ENCODE data around the gene ADAM22.

The ADAM22 gene

GRCh38 chr7:88202278-88202677, 268.2 kb downstream of the ADAM22 start:
- Mint-ChIP-seq H3K4me3 (no peak overlapping the region), H3K27ac (no peak overlapping the region), H3K9me3 (no peaks in the 10 kb centered on the region), H3K36me3 (peaks cover 25% of the 10 kb centered on the region), H3K4me1 (no peaks in the 10 kb centered on the region), H3K27me3 (no peaks in the 10 kb centered on the region)
- DNase-seq (ENCODE audit: low spot score in 2 of 2), result no peak
- no peak for ATAC-seq (ENCODE audit: low read depth)

GRCh38 chr7:88202799-88203198, 268.7 kb downstream of the ADAM22 start:
- Mint-ChIP-seq H3K27ac (peak overlapping the region; percentile 7), H3K27me3 (no peaks in the 10 kb centered on the region), H3K9me3 (no peaks in the 10 kb centered on the region), H3K4me3 (no peak overlapping the region), H3K36me3 (peaks cover 26% of the 10 kb centered on the region), H3K4me1 (no peaks in the 10 kb centered on the region)
- DNase-seq (ENCODE audit: low spot score in 2 of 2), result no peak
- ATAC-seq (ENCODE audit: low read depth), result no peak

- Mint-ChIP-seq H3K4me1 (no peaks in the 10 kb centered on the region), H3K36me3 (peaks cover 28% of the 10 kb centered on the region), H3K9me3 (no peaks in the 10 kb centered on the region), H3K4me3 (no peak overlapping the region), H3K27me3 (no peaks in the 10 kb centered on the region), H3K27ac (peak overlapping the region; percentile 7)
- ATAC-seq (ENCODE audit: low read depth) (no peak), DNase-seq (ENCODE audit: low spot score in 2 of 2) (no peak)
Observed at GRCh38 chr7:88203401-88203800, 269.4 kb downstream of the ADAM22 start.

GRCh38 chr7:88204525-88205110, 270.6 kb downstream of the ADAM22 start:
- no peak overlapping the region for H3K27ac Mint-ChIP-seq
- H3K27me3 Mint-ChIP-seq, result no peaks in the 10 kb centered on the region
- peaks cover 31% of the 10 kb centered on the region for H3K36me3 Mint-ChIP-seq
- no peaks in the 10 kb centered on the region for H3K4me1 Mint-ChIP-seq
- H3K9me3 Mint-ChIP-seq, result no peaks in the 10 kb centered on the region
- no peak overlapping the region for H3K4me3 Mint-ChIP-seq
- DNase-seq (ENCODE audit: low spot score in 2 of 2) (no peak), ATAC-seq (ENCODE audit: low read depth) (no peak)

- no peak for ATAC-seq (ENCODE audit: low read depth)
- H3K36me3 Mint-ChIP-seq, result peaks cover 31% of the 10 kb centered on the region
- H3K4me3 Mint-ChIP-seq, result no peak overlapping the region
- H3K4me1 Mint-ChIP-seq, result no peaks in the 10 kb centered on the region
- no peak overlapping the region for H3K27ac Mint-ChIP-seq
- H3K9me3 Mint-ChIP-seq, result no peaks in the 10 kb centered on the region
- no peaks in the 10 kb centered on the region for H3K27me3 Mint-ChIP-seq
- no peak for DNase-seq (ENCODE audit: low spot score in 2 of 2)
Observed at GRCh38 chr7:88205179-88205578, 271.1 kb downstream of the ADAM22 start.

GRCh38 chr7:88206254-88206653, 272.2 kb downstream of the ADAM22 start:
- H3K27me3 Mint-ChIP-seq, result no peaks in the 10 kb centered on the region
- no peak for DNase-seq (ENCODE audit: low spot score in 2 of 2)
- no peak overlapping the region for H3K27ac Mint-ChIP-seq
- no peaks in the 10 kb centered on the region for H3K4me1 Mint-ChIP-seq
- H3K9me3 Mint-ChIP-seq, result no peaks in the 10 kb centered on the region
- ATAC-seq (ENCODE audit: low read depth), result no peak
- H3K4me3 Mint-ChIP-seq, result no peak overlapping the region
- peaks cover 31% of the 10 kb centered on the region for H3K36me3 Mint-ChIP-seq

- DNase-seq (ENCODE audit: low spot score in 2 of 2) (no peak), ATAC-seq (ENCODE audit: low read depth) (no peak)
- Mint-ChIP-seq H3K27me3 (no peaks in the 10 kb centered on the region), H3K4me3 (no peak overlapping the region), H3K4me1 (peaks cover 6% of the 10 kb centered on the region), H3K36me3 (peaks cover 33% of the 10 kb centered on the region), H3K9me3 (no peaks in the 10 kb centered on the region), H3K27ac (no peak overlapping the region)
Observed at GRCh38 chr7:88208521-88208920, 274.5 kb downstream of the ADAM22 start.

GRCh38 chr7:88212918-88213317, 278.9 kb downstream of the ADAM22 start:
- H3K4me1 Mint-ChIP-seq, result peaks cover 11% of the 10 kb centered on the region
- no peaks in the 10 kb centered on the region for H3K9me3 Mint-ChIP-seq
- H3K27me3 Mint-ChIP-seq, result no peaks in the 10 kb centered on the region
- H3K4me3 Mint-ChIP-seq, result no peak overlapping the region
- ATAC-seq (ENCODE audit: low read depth) (no peak), DNase-seq (ENCODE audit: low spot score in 2 of 2) (no peak)
- H3K36me3 Mint-ChIP-seq, result peaks cover 23% of the 10 kb centered on the region
- H3K27ac Mint-ChIP-seq, result peak overlapping the region; percentile 23

- DNase-seq (ENCODE audit: low spot score in 2 of 2) (no peak), ATAC-seq (ENCODE audit: low read depth) (no peak)
- Mint-ChIP-seq H3K36me3 (peaks cover 18% of the 10 kb centered on the region), H3K9me3 (no peaks in the 10 kb centered on the region), H3K27me3 (no peaks in the 10 kb centered on the region), H3K4me3 (no peak overlapping the region), H3K4me1 (peaks cover 20% of the 10 kb centered on the region), H3K27ac (no peak overlapping the region)
Observed at GRCh38 chr7:88214456-88214855, 280.4 kb downstream of the ADAM22 start.

GRCh38 chr7:88215295-88215694, 281.2 kb downstream of the ADAM22 start:
- H3K9me3 Mint-ChIP-seq, result no peaks in the 10 kb centered on the region
- no peaks in the 10 kb centered on the region for H3K27me3 Mint-ChIP-seq
- no peak overlapping the region for H3K4me3 Mint-ChIP-seq
- H3K27ac Mint-ChIP-seq, result no peak overlapping the region
- DNase-seq (ENCODE audit: low spot score in 2 of 2) (no peak), ATAC-seq (ENCODE audit: low read depth) (no peak)
- peaks cover 20% of the 10 kb centered on the region for H3K4me1 Mint-ChIP-seq
- H3K36me3 Mint-ChIP-seq, result peaks cover 18% of the 10 kb centered on the region

GRCh38 chr7:88216276-88216675, 282.2 kb downstream of the ADAM22 start:
- peaks cover 18% of the 10 kb centered on the region for H3K36me3 Mint-ChIP-seq
- H3K27ac Mint-ChIP-seq, result no peak overlapping the region
- H3K27me3 Mint-ChIP-seq, result no peaks in the 10 kb centered on the region
- no peak for ATAC-seq (ENCODE audit: low read depth)
- peaks cover 25% of the 10 kb centered on the region for H3K4me1 Mint-ChIP-seq
- H3K9me3 Mint-ChIP-seq, result no peaks in the 10 kb centered on the region
- H3K4me3 Mint-ChIP-seq, result no peak overlapping the region
- no peak for DNase-seq (ENCODE audit: low spot score in 2 of 2)

- Mint-ChIP-seq H3K4me3 (peak overlapping the region; percentile 44), H3K4me1 (peaks cover 25% of the 10 kb centered on the region), H3K27me3 (no peaks in the 10 kb centered on the region), H3K9me3 (no peaks in the 10 kb centered on the region), H3K27ac (peak overlapping the region; percentile 47), H3K36me3 (peaks cover 16% of the 10 kb centered on the region)
- DNase-seq (ENCODE audit: low spot score in 2 of 2) (peak in 1 of 2 donors; percentile 12), ATAC-seq (ENCODE audit: low read depth) (peak; percentile 16)
Observed at GRCh38 chr7:88217675-88218428, 283.8 kb downstream of the ADAM22 start.

- ATAC-seq (ENCODE audit: low read depth) (no peak), DNase-seq (ENCODE audit: low spot score in 2 of 2) (no peak)
- Mint-ChIP-seq H3K27me3 (no peaks in the 10 kb centered on the region), H3K4me1 (peaks cover 20% of the 10 kb centered on the region), H3K27ac (peak overlapping the region; percentile 83), H3K36me3 (peaks cover 11% of the 10 kb centered on the region), H3K4me3 (peak overlapping the region; percentile 93), H3K9me3 (no peaks in the 10 kb centered on the region)
Observed at GRCh38 chr7:88218429-88218745, 284.3 kb downstream of the ADAM22 start.

GRCh38 chr7:88218836-88219605, 285.0 kb downstream of the ADAM22 start:
- DNase-seq (ENCODE audit: low spot score in 2 of 2) (peak; percentile 7 to 27), ATAC-seq (ENCODE audit: low read depth) (peak; percentile 7)
- H3K27ac Mint-ChIP-seq, result peak overlapping the region; percentile 83
- peaks cover 7% of the 10 kb centered on the region for H3K36me3 Mint-ChIP-seq
- H3K27me3 Mint-ChIP-seq, result no peaks in the 10 kb centered on the region
- peaks cover 17% of the 10 kb centered on the region for H3K4me1 Mint-ChIP-seq
- H3K9me3 Mint-ChIP-seq, result no peaks in the 10 kb centered on the region
- H3K4me3 Mint-ChIP-seq, result peak overlapping the region; percentile 93
